ENCODE measurements around the gene GARIN5A.

Gene GARIN5A

DNA sequence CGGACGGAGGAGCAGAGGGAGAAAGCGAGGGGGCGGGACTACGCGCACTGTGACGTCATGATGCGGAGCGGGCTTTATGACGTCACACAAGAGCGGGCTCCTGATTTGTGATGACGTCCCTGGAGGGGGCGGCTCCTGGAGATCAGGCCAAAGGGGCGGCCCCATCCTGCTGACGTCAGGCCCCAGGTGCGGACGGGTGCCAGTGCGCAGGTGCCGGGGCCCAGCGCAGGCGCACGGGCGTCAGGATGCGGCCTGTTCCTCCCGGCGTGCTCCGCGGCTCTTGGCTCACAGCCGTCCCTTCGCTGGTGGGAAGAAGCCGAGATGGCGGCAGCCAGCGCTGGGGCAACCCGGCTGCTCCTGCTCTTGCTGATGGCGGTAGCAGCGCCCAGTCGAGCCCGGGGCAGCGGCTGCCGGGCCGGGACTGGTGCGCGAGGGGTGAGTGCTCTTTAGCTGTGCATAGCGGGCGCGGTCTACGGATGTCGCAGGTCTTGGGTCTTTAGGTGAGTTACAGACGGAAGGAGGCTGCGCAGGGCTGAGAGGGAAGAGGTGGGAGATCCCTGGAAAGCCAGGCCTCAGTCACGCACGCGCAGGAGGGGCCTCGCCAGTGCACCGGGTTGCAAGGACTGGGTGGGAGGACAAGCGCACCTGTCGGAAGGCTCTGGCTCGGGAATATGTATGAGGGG is at the start of gene GARIN5A, which contains the start of gene EMC10:
Gene GARIN5A, minus strand, starts transcription at position 625 of the 683 bp plus-strand sequence. Its CDS starts 460 bp downstream, at position 165.
Gene EMC10, plus strand, starts transcription at position 284 of the 683 bp plus-strand sequence. Its CDS starts 38 bp downstream, at position 322.
- DNase-seq: peak; percentile 46 to 51

DNA sequence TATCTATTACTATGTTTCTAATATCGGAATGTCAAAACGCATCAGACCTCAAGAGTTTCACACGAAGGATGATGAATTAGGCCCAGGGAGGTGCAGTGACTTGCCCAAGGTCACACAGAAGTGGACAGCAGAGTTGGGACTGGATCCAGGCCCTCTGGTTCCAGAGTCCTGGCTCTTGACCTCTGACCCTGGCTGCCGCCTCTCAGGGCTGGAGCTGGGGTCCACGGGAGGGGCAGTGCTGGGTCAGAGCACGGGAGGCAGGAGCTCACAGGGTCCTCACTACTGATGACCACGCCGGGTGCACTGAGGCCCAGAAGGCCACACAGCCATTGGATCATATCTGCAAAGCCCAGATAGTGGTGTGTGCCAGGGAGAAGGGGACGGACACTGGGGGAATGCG is 46.2 kb upstream of the GARIN5A start:
- DNase-seq: no peak

DNA sequence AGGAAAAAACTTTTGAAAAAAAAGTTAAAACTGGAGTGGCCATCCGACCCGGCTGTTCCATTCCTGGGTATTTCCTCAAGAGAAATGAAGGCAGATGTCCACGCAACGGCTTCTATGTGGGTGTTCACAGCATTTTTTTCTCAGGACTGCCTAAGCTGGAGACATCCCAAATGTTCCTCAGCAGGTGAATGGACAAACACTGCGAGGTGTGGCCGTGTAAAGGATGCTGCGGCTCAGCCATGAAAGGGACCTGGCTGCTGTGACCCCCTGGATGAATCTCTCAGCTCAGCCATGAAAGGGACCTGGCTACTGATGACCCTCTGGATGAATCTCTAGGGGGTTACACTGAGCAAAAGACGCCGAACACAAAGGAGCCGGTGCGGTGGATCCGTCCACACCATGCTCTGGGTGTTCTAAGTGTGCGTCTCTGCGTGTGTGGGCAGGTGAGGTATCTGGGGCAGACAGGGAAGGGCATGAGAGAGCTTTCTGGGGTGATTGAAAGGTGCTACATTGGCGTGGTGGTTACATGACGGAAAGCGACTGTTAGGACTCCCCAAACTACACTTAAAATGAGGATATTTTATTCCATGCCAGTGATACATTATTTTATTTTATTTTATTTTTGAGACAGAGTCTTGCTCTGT is 44.3 kb upstream of the GARIN5A start:
- no peak for DNase-seq

DNA sequence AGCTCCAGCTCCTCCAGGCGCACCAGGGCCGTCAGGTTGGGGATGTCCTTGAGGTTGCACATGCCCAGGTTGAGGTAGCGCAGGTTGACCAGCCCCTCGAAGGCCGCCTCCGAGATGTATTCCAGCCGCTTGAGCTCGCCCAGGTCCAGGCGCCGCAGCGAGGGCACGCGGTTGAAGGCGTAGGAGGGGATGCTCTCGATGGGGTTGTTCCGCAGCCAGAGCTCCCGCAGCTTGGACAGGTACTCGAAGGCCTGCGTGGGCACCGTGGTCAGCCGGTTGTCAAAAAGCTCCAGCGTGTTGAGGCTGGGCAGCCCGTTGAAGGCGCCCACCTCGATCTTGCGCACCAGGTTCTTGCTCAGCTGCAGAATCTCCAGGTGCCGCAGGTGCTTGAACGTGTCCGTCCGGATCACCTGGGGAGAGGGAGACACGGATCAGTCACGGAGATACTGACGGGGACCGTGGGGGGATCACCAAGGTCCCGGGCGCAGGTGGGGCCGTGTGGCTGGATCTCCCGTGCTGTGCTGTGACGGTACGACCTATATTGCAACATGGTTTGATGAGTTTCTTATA is 42.4 kb upstream of the GARIN5A start:
- no peak for DNase-seq

DNA sequence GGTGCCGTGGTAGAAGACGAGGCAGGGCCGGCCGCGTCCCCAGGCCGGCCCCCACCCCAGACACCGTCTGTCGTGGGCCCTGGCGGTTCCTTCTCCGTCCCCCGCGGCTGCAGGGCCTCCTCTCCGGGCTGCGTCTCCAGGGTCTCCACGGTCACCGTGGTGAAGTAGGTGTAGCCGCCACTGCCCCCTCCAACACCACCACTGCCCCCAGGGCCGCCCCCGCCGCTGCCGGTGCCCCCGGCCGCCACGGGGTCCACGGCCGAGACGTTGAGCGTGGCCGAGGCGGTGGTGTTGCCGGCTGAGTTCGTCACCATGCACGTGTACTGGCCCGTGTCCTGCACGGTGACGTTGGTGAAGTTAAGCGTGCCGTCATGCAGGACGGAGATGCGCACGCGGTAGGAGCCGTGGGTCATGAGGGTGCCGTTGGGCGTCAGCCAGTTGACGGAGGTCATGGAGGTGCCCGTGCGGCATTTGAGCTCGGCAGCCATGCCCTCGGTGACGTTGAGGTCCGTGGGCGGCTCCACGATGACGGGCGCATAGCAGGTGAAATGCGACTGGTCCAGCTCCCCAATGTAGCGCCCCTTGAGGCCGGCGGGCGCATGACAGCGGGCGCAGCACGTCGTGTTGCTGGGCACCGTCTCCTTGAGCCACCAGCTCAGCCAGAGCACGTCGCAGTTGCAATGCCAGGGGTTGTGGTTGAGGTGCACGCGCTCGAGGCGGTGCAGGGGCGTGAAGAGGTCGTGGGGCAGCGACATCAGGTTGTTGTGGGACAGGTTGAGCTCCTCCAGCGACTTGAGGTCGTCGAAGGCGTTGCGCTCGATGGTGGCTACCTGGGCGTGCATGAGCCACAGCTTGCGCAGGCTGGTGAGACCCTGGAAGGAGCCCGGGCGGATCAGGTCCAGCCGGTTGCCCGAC is 41.7 kb upstream of the GARIN5A start:
- no peak for DNase-seq

DNA sequence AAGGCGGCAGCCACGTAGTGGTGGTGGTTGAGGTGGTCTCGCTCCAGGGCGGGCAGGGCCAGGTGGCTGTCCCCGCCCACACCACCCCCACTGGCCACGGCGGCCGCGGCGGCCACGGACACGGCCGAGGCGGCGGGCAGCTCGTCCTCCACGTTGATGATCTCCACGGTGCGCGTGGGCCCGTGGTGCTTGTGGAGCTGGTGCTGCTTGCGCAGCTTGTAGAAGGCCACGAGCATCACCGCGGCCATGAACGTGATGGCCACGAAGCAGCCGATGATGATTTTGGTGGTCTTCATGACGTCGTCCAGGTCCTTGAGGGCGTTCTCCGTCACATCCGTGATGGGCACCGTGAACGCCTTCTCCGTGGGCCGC is 41.0 kb upstream of the GARIN5A start:
- no peak for DNase-seq

DNA sequence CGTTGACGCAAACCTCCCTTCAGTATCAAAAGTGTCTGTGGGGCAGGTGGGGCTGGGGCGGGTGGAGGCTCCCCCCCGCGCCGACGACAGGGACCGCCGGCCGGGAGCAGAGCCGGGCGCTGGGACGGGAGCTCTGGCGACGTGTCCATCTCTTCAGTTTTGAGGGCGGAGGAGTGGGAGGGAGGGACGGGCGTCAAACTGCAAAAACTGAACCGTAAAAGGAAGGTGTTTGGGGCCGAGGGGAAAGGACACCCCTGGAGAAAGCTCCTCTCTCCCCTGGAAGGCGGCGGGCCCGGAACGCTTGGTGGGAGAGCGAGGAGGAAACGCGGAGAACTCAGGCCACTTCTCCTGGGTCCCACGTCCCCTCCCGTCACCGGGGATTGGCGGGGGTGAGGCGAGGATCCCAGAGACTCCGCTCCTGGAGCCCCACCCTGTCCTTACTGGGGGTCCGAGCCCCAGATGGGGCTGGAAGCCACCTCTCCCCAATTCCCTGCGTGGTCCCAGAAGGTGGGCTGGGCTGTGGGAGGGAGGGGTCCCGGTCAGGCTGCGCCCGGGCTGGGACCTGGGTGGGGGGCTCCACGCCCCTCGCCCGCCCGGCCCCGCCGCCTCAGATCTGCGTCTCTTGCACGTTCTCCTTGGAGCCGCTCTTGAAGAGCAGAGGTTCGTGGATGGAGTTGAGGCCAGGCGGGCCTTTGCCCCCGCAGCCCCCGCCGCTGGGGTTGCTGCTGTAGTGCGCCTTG is 40.5 kb upstream of the GARIN5A start:
- DNase-seq: no peak

DNA sequence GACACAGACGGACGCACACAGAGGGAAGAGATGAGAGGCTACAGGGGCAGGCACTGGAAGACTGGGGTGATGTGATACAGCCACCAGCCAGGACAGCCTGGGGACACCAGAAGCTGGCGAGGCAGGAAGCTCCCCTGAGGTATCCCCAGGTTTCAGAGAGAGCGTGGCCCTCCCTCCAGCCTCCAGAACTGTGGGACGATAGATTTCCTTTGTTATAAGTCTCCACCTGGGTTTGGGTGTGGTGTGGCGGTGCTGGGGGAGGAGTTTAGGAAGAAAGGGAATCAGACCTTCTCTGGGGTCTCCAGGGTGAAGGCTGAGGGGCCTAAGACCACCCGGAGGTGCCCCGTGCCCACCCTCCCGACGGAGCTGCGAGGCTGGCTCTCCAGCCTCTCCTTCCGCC is 39.8 kb upstream of the GARIN5A start:
- DNase-seq: no peak

DNA sequence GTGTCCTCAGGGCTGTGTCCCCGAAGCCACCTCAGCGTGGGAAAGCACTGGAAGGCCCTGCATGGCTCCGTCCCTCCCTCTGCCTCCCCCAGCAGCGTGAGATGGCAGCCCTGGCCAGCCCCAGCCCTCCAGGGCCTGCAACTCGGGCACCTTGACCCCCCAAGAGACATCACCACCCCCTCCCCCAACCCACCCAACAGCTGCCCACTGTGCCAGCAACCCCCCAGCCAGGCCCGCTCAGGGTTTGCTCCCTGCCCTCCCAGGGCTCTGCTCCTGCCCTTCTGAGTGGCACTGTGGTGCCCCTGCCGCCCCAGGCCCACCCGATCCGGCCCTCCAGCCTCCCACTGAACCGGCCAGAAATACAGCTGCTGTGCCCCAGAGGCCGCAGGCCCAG is 38.5 kb upstream of the GARIN5A start:
- DNase-seq: no peak

DNA sequence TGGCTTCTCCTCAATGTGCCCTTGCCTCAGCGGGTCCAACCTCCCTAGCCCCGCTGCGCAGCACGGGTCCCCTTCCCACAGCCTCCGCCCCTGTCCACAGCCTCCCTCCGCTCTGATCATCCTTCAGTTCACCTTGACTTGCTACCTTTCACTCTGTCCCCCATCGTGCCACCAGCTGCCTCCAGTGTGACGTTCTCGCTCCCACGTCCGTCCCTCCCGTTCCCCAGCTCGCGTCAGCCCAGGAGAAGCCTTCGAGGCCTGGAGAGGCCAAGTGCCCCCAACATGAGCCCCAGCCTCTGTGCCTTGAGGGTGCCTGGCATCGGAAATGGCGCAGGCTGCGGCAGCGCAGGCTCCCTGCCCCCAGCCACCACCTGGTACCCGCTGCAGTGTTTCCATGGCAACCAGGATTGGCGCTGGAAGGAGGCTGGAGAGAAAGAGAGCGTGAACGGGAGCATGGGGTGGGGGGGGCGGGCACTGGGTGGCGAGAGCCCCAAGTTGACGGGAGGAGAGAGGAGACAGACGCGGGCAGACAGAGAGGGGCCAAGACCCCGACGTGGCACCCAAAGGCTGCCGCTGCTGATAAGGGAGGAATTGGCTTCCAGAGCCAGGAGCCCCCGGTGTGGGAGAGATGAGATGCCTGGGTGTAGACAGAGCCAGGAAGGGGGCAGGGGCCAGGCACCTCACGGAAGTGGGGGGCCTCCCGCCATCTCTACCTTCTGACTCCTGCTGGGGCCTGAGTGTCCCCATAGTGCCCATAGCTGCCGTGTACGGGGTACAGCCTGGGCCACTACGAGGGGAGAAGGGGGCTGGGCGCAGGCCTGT is 37.9 kb upstream of the GARIN5A start:
- DNase-seq: no peak

DNA sequence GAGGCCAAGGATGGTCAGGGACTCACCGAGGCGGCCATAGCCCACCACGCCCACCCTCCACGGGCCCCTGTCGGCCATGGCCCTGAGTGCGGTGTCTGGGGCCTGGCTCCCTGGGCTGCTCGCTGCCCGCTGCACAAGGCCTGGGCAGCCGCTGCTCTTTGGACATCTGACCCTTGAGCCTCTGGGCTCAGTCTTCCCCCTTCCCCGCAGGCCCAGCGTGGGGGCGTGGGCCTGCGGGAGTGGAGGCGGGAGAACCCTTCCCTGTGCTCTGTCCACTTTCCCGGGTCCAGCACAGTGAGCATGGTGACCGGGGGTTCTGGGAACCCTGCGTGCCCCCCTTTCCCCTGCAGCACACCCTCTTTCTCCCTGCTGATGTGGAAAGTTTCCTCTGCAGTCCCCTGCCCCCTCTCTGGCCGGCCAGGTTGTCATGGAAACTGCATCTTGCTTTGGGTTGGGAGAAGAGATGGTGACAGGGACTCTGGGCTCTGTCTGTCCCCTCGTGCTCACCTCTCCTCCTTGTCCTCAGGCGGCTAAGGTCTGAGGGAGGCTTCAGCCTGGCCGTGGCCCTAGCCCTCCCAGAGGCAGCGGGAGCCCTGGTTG is 37.2 kb upstream of the GARIN5A start, which contains the start of gene ASPDH:
Gene ASPDH, minus strand, starts transcription at position 168 of the 600 bp plus-strand sequence. Its CDS starts 90 bp downstream, at position 78.
- DNase-seq: no peak

DNA sequence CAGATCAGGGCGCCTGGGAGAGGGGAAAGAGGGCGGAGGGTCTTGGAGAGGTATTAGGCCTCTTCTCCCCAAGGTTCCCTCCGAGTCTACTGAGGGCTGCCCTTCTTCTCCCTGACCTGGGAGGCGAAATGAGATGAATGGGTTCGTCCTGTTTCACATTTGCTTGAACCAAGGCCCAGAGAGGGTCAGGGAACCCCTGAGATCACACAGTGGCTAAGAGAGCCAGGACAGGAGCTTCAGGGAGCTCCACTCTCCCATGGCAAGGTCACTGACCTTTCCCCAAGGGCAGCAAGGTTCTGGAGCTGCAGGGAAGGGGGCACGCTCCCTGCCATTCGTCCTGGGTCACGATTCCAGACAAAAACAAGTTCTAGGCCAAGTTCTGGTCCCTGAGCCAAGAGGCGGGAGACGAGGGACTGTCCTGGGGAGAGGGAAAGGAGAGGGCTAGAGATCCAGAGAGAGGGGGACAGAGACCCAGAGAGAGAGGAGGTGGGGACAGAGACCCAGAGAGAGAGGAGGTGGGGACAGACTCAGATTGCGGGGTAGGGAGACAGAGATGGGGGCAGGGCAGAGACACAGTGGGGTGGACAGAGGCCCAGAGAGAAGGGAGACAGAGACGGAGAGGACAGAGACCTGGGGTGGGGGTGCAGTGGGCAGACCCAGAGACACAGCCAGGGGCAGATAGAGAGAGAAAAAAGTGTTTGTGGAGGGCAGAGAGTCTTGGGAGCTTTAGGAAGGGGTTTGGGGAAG is 36.5 kb upstream of the GARIN5A start:
- DNase-seq: no peak

DNA sequence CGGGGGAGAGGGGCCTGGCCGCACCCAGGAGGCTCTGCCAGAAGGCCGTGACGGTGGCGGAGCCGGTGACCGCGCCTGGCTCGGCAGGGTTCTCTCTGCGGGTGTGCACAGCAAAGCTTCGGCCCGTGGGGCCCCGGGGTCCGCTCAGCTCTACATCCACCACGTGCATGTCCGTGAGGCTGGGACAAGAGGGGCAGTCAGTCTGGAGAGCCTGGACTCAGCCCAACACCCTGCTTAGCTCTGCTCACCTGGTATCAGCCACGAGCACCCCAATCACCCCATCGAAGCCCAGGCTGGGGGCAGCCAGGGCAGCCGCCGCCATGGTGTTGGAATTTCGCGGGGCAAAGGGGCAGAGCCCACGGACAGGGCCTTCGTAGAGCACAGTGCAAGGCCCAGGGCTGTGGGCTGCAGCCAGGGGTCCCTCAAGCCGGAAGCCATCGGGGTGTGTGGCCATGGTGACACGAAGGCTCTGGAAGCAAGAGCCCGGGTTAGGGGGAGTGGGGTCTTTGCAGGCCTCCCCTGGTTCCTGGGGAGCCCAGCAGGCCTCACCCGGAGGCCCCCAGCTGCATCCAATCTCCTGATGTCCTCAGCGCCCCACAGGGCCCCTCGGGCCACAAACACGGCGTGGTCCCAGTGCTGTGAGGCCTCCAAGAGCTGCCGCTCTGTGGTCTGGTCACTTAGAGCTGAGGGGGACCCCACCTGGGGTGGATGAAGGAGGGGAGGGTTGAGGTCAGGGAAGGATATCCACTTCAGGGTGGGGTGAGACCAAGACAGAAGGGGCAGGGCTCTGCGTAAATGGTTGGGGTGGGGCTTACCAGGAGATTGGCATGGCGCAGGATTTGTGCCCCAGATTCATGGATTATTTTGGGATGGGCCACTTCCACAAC is 35.7 kb upstream of the GARIN5A start:
- DNase-seq: no peak

DNA sequence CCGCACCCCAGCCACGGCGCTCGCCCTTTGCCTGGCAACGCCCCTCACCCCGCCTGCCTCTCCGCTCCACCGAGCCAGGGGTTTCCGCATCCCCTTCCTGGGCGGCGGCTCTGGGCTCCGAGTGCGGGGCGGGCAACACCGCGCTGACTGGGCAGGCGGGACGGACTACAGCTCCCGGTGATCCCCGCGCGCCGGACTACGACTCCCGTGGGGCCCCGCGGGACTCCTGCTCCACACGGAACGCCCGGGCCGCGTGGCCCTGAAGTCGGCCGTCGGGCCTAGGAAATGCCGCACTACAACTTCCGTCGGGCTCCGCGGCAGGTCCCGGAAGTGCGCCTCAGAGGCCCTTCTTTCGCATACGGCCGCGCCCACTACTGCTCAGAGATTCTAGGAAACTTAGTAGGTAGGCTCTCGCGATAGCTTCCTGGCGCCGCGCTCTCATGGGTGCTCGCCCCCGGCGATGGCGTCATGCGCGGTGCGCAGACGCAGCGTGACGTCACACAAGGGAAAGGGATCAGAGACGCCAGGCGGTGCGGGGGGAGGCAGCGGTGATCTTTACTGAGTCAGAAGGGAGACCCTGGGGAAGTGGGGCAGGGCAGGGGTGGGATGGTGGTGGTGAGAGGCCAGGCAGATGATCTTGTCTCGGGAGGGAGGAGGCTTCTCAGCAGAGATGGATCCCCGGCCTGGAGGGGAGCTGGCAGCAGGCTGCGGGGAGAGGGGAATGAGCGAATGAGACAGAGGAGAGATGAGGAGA is 34.6 kb upstream of the GARIN5A start, which contains the start of gene JOSD2:
Gene JOSD2, minus strand, starts transcription at position 123 of the 754 bp plus-strand sequence. CDS start 760 bp downstream, outside the sequence.
- peak; percentile 97 to 99 for DNase-seq

DNA sequence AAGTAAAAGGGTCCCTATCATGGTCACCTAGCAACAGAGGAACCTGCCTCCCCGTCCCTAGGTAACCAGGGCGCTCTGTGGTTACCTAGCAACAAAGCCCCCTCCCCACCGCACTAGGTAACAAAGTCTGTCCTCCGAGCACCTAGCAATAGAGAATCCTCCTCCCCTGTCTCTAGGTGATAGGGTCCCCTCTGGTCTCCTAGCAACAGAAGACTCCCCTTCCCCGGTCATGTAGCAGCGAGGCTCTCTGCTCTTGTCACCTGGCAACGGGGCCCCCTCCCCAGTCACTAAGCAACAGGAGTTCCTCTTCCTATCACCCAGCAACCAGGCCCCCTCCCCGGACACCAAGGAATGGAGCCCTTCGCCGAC is 34.0 kb upstream of the GARIN5A start:
- no peak for DNase-seq

DNA sequence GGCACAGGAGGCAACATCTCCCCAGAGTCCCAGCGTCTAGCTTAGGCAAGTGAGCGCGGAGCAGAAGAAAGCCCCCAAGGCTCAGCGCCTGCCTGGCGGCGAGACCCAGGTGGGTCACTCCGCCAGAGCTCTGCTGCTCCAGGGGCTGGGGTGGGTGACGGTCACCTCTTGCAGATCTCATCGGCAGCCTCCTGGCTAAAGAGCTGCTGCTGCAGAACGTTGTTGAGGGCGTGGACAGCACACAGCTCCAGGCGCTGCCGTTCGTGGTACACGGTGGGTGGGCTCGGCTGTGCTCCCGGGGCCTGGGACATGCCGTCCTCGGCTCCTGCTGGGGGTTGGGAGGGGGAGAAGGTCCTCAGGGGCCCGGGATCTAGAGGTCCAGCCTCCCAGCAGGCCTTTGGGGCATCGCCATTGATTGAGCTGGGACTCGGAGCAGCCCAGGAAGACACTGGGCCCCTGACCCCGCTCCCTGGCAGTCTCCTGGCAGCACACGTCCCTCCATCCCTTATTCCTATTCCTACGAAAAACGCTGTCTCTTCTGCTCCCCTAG is 33.5 kb upstream of the GARIN5A start:
- no peak for DNase-seq

DNA sequence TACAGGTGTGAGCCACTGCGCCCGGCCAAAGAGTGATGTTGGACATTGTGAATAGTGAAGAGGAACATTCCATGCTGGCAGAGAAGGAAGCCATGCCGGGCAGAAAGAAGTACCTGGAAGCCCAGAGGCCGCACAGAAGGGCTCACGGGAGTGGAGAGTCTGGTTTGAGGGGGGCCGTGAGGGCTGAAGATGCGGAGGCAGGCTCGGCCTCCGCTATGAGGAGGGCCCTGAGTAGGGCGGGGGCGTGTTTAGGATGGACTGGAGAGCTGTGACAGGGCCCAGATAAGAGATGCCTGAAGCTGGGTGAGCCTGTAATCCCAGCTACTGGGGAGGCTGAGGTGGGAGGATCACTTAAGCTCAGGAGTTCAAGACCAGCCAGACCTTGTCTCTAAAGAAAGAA is 32.7 kb upstream of the GARIN5A start:
- DNase-seq: no peak

DNA sequence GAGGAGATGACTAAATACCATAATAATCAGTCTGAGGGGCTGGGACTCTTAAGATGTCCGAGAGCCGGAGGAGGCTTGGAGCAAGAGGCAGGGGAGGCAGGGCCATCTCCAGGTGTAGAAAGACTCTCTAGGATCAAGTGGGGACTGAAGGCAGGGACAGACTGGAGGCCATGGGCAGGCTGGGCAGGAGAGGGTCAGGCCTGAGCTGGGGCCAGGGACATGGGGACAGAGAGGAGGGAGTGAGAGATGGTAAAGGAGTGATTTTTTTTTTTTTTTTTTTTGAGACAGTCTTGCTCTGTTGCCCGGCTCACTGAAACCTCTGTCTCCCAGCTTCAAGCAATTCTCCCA is 32.2 kb upstream of the GARIN5A start:
- no peak for DNase-seq
